Heart left ventricle (tissue), 16 donors: ENCODE data around the gene COBL. TPM values are rescaled to one million over a fixed set of nuclear protein-coding genes. Genes with fewer than 3 reads are reported as not detected.

ENCODE experiments used
- ATAC-seq, 4 donors: fragments of 200-7000 bp; cut with Tn5 transposase; one replicate each; pipeline ENCODE4 v1.9.1; 2020 to 2022; ENCODE audit warnings: moderate library complexity in 4 of 4, mild to moderate bottlenecking in 3 of 4, moderate number of reproducible peaks in 1 of 4
- DNase-seq, 5 donors: peaks; one replicate each; pipeline ENCODE4 v3.0.0-alpha.2; 2020
- H3K27ac ChIP-seq, 12 donors: fragments of 200-600 bp; sonication (generic) in 4 of 12; one replicate each; pipeline versions ENCODE4 v1.5.0 to v1.8.0; 2016 to 2022; ENCODE audit warnings: mild to moderate bottlenecking in 2 of 12
- H3K27me3 ChIP-seq, 9 donors: fragments of 200-600 bp; sonication (generic) in 2 of 9; one replicate each; pipeline versions ENCODE4 v1.5.1 to v1.8.0; 2016 to 2022; ENCODE audit warnings: mild to moderate bottlenecking in 3 of 9
- H3K36me3 ChIP-seq, 9 donors: fragments of 200-600 bp; sonication (generic) in 2 of 9; one replicate each; pipeline versions ENCODE4 v1.5.0 to v1.8.0; 2018 to 2022; ENCODE audit warnings: mild to moderate bottlenecking in 2 of 9
- H3K4me1 ChIP-seq, 12 donors: fragments of 200-600 bp; sonication (generic) in 4 of 12; one replicate each; pipeline versions ENCODE4 v1.5.0 to v1.8.0; 2016 to 2022; ENCODE audit warnings: mild to moderate bottlenecking in 3 of 12
- H3K4me3 ChIP-seq, 12 donors: fragments of 200-600 bp; sonication (generic) in 4 of 12; one replicate each; pipeline versions ENCODE4 v1.5.0 to v1.8.0; 2017 to 2022; ENCODE audit warnings: mild to moderate bottlenecking in 9 of 12, moderate library complexity in 4 of 12
- H3K9me3 ChIP-seq, 12 donors: fragments of 200-600 bp; sonication (generic) in 4 of 12; one replicate each; pipeline versions ENCODE4 v1.5.0 to v1.8.0; 2016 to 2022; ENCODE audit warnings: mild to moderate bottlenecking in 1 of 12
- CTCF ChIP-seq, 12 donors: fragments of 200-600 bp; sonication (generic) in 4 of 12; IDR thresholded peaks; one replicate each; pipeline versions ENCODE4 v1.5.0 to v1.8.0; 2018 to 2022; ENCODE audit warnings: antibody characterized with exemption in 12 of 12, mild to moderate bottlenecking in 5 of 12
- POLR2A ChIP-seq, 2 donors: fragments of 450-650 bp; IDR thresholded peaks; one replicate each; pipeline ENCODE4 v1.6.1; 2017; ENCODE audit warnings: antibody characterized with exemption in 2 of 2, mild to moderate bottlenecking in 2 of 2, moderate library complexity in 2 of 2
- WGBS, 4 donors: extraction: QIAGEN DNeasy Blood & Tissue Kit in 2 of 4; methylation state at CpG; one replicate each; pipeline versions ENCODE4 v1.1.5 to v1.1.7; 2013 to 2018; 5-methylcytosine and 5-hydroxymethylcytosine counted together
- intact Hi-C, 10 donors: fragments of 100-400 bp; cut with DNase I; formaldehyde crosslinking; loops; one replicate each; pipeline versions ENCODE4 v1.11.1 to v1.14.2; 2022
- polyA plus RNA-seq, 2 donors: library from polyadenylated mRNA; stranded (reverse); fragments of 200-250 nt; gene quantifications; one replicate each; pipeline ENCODE4 v1.2.3, GENCODE V29; 2013
- total RNA-seq, 9 donors: library from RNA; depleted of rRNA in 2 of 9; stranded (reverse); fragments of >200 nt in 2 of 9; fragmentation: NEBNext Ultra II Directional in 3 of 9; extraction: Animal tissue kit (Norgen Biotek cat#: 25700) in 3 of 9; gene quantifications; one replicate each; pipeline versions ENCODE4 v1.1.0 to v1.2.4, GENCODE V29; 2016 to 2023
- donor health status: ischemic (EF 13 %, LVEDD 7.1; RV severe dilation, severe dysfunction).
- donor health status: healthy with polysubstance abuse.
- donor health status: DM: no; HTN: yes; CAD: no.
- donor health status: DM: no; HTN: no; CAD: no.
- donor health status: ischemic (EF 25% LVEDD 6.9; RV normal size, moderate dysfunction).
- donor health status: ischemic (EF 25% LVEDD 5.7; RV mildly dilated, moderate dysfunction).
- donor health status: healthy.
- donor health status: DM: yes; HTN: yes; CAD: no.
- donor health status: ischemic (EF 35%, LVEDD 5.7; RV mildly dilated, moderate dysfunction).
- donor health status: nonischemic (EF 11% LVEDD 7.7; RV severe dilation, severe dysfunction).
- donor health status: DM: yes; HTN: yes; CAD: no.
- donor health status: PGD.
- donor health status: ischemic (EF 29% LVEDD 5.4; RV normal size, mild dysfunction).
- donor health status: nonischemic (EF 23%, LVEDD 6.1; RV moderate dilation, normal function).

COBL gene
- total and polyA plus RNA-seq, 11 donors, result 25.9 to 123 (median 80.4) TPM

- no peaks in the 10 kb centered on the region for H3K36me3 ChIP-seq
- no peaks in the 10 kb centered on the region for H3K27me3 ChIP-seq
- intact Hi-C loops, result loop anchor here in 1 of 10 donors (5.0 to 10.0 kb wide), 2 partner anchors 51 to 283 kb away; no protein-coding TSS in a partner anchor
- H3K27ac ChIP-seq, result no peak overlapping the region
- WGBS, 4 donors, result 94 to 98% (median 95%) methylated on average over 2 of the region's 2 CpGs
- H3K4me3 ChIP-seq, result no peak overlapping the region
- DNase-seq (no peak), ATAC-seq (no peak)
- peaks cover 8 to 51% (median 24%) of the 10 kb centered on the region in 12 donors for H3K4me1 ChIP-seq
- TF ChIP-seq CTCF (IDR thresholded peaks at IDR 0.05), result no peak
- no peak for TF ChIP-seq POLR2A (IDR thresholded peaks at IDR 0.05)
- H3K9me3 ChIP-seq, result no peaks in the 10 kb centered on the region
These were observed 245.2 kb downstream of the COBL start for GRCh38 chr7:51071427-51071826.

- intact Hi-C loops, result loop anchor here in 1 of 10 donors (5.0 to 10.0 kb wide), 2 partner anchors 52 to 285 kb away; no protein-coding TSS in a partner anchor
- DNase-seq (no peak), ATAC-seq (peak in 2 of 4 donors; percentile 23 to 37)
- TF ChIP-seq POLR2A (IDR thresholded peaks at IDR 0.05) (no peak), CTCF (IDR thresholded peaks at IDR 0.05) (no peak)
- Histone ChIP-seq H3K9me3 (peaks cover 0 to 4% (median 0%) of the 10 kb centered on the region in 12 donors), H3K4me3 (no peak overlapping the region), H3K36me3 (no peaks in the 10 kb centered on the region), H3K27me3 (no peaks in the 10 kb centered on the region), H3K4me1 (peaks cover 8 to 42% (median 20%) of the 10 kb centered on the region in 12 donors), H3K27ac (peak overlapping the region in 7 of 12 donors; percentile 25 to 65 (median 45))
- WGBS, 4 donors, result 22 to 28% (median 25%) methylated on average over 3 of the region's 3 CpGs
These were observed 246.5 kb downstream of the COBL start for GRCh38 chr7:51070151-51070550.

GRCh38 chr7:51069411-51070083, 247.1 kb downstream of the COBL start:
- H3K36me3 ChIP-seq, result no peaks in the 10 kb centered on the region
- ATAC-seq, result peak in 2 of 4 donors; percentile 42 to 63
- H3K27me3 ChIP-seq, result no peaks in the 10 kb centered on the region
- 55 to 65% (median 62%) methylated on average over 5 of the region's 5 CpGs for WGBS, 4 donors
- intact Hi-C loops, result loop anchor here (2.0 to 10.0 kb wide), 17 partner anchors 53 to 605 kb away; partner anchors contain the start of gene GRB10 (in 2 of the 10)
- TF ChIP-seq POLR2A (IDR thresholded peaks at IDR 0.05), result no peak
- no peak for TF ChIP-seq CTCF (IDR thresholded peaks at IDR 0.05)
- no peak for DNase-seq
- H3K4me3 ChIP-seq, result no peak overlapping the region
- H3K9me3 ChIP-seq, result peaks cover 0 to 4% (median 0%) of the 10 kb centered on the region in 12 donors
- H3K4me1 ChIP-seq, result peaks cover 8 to 40% (median 20%) of the 10 kb centered on the region in 12 donors
- peak overlapping the region in 9 of 12 donors; percentile 2 to 65 (median 42) for H3K27ac ChIP-seq

GRCh38 chr7:51068401-51068800, 248.2 kb downstream of the COBL start:
- intact Hi-C loops, result loop anchor here (2.0 to 10.0 kb wide), 15 partner anchors 54 to 604 kb away; partner anchors contain the start of gene GRB10 (in 2 of the 10)
- peaks cover 0 to 4% (median 0%) of the 10 kb centered on the region in 12 donors for H3K9me3 ChIP-seq
- H3K36me3 ChIP-seq, result no peaks in the 10 kb centered on the region
- peak overlapping the region in 3 of 12 donors; percentile 40 to 65 (median 61) for H3K27ac ChIP-seq
- H3K4me3 ChIP-seq, result no peak overlapping the region
- TF ChIP-seq CTCF (IDR thresholded peaks at IDR 0.05) (no peak), POLR2A (IDR thresholded peaks at IDR 0.05) (no peak)
- H3K27me3 ChIP-seq, result no peaks in the 10 kb centered on the region
- ATAC-seq (no peak), DNase-seq (no peak)
- peaks cover 8 to 40% (median 20%) of the 10 kb centered on the region in 12 donors for H3K4me1 ChIP-seq
- 90 to 93% (median 91%) methylated on average over 4 of the region's 4 CpGs for WGBS, 4 donors
